ENCODE measurements around the gene COL4A1.

Gene COL4A1

GRCh38 chr13:110347088-110347487 lies 40.1 kb upstream of the COL4A1 start:
- DNase-seq (ENCODE audit: low read depth) = no peak
- TF ChIP-seq CTCF (IDR thresholded peaks at IDR 0.05; ENCODE audit: insufficient read depth, low read depth, low read length, missing control alignments) = no peak
- H3K4me3 ChIP-seq (ENCODE audit: low read length) = no peak overlapping the region

DNA sequence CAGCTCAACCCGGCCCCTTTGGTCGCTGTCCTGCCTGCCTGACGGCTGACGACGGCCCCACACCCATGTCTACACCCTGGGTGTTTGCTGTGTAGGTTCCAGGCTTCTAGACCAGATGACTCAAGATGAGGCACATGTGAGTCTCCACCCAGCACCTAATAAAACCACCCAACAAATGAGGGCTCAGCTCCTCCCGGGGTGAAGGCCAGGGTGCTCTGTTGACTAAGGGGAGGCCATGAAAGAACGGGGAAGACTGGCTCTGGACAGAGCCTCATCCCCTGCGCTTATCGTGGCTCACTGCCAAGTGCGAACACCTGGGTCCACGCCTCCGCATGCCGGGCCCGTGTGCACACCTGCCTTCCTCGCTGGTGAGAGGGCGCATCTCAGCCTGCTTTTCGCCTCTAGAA lies 39.7 kb upstream of the COL4A1 start:
- H3K4me3 ChIP-seq (ENCODE audit: low read length) = no peak overlapping the region
- peak; percentile 98 for DNase-seq (ENCODE audit: low read depth)
- no peak for TF ChIP-seq CTCF (IDR thresholded peaks at IDR 0.05; ENCODE audit: insufficient read depth, low read depth, low read length, missing control alignments)

DNA sequence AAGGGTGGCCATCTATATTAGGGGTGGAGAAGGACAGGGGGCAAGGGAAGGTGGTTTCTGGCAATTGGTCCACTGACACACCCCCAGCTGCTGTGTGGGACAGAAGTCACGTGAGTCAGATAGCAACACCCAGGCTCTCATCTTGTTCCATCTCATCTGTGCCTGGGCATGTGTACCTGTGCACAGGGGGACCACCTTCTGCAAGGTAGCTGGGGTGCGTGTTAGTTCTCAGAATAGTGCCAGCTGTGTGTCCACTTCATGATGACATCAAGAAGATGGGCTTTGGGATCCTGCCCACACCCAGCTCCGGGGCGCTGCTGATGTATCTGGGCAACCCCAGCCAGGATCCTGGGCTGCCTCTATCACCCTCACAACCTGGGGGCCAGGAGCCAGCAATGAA lies 38.7 kb upstream of the COL4A1 start:
- H3K4me3 ChIP-seq (ENCODE audit: low read length) = no peak overlapping the region
- TF ChIP-seq CTCF (IDR thresholded peaks at IDR 0.05; ENCODE audit: insufficient read depth, low read depth, low read length, missing control alignments) = no peak
- DNase-seq (ENCODE audit: low read depth) = no peak

GRCh38 chr13:110345266-110345665 lies 38.3 kb upstream of the COL4A1 start:
- H3K4me3 ChIP-seq (ENCODE audit: low read length) = no peak overlapping the region
- DNase-seq (ENCODE audit: low read depth) = no peak
- TF ChIP-seq CTCF (IDR thresholded peaks at IDR 0.05; ENCODE audit: insufficient read depth, low read depth, low read length, missing control alignments) = no peak

- H3K4me3 ChIP-seq (ENCODE audit: low read length) = no peak overlapping the region
- DNase-seq (ENCODE audit: low read depth) = peak; percentile 35
- no peak for TF ChIP-seq CTCF (IDR thresholded peaks at IDR 0.05; ENCODE audit: insufficient read depth, low read depth, low read length, missing control alignments)
Observed at GRCh38 chr13:110344320-110344719, 37.4 kb upstream of the COL4A1 start.

- TF ChIP-seq CTCF (IDR thresholded peaks at IDR 0.05; ENCODE audit: insufficient read depth, low read depth, low read length, missing control alignments) = no peak
- no peak overlapping the region for H3K4me3 ChIP-seq (ENCODE audit: low read length)
- DNase-seq (ENCODE audit: low read depth) = peak; percentile 97
Observed at GRCh38 chr13:110343241-110343865, 36.4 kb upstream of the COL4A1 start.

- no peak for DNase-seq (ENCODE audit: low read depth)
- no peak for TF ChIP-seq CTCF (IDR thresholded peaks at IDR 0.05; ENCODE audit: insufficient read depth, low read depth, low read length, missing control alignments)
- no peak overlapping the region for H3K4me3 ChIP-seq (ENCODE audit: low read length)
Observed at GRCh38 chr13:110342474-110342873, 35.5 kb upstream of the COL4A1 start.

Data from epithelial cell of esophagus (primary cell).